OCI-LY1 (cell line): ENCODE measurements around the gene SH3BGRL3.

Experiments used
- EZH2 ChIP-seq: fragments of 200-600 bp; sonication (generic), shearing (Covaris generic); IDR thresholded peaks from 2 replicates; pipeline ENCODE4 v1.8.0; 2017; ENCODE audit warnings: borderline replicate concordance, mixed run types, mild to moderate bottlenecking, antibody characterized with exemption, low read length, moderate library complexity, mixed read lengths
- TF ChIP-seq, protein P1 (sequence below): fragments of 200-600 bp; sonication (generic), shearing (Covaris generic); IDR thresholded peaks from 2 replicates; pipeline ENCODE4 v1.5.1; 2017; ENCODE audit warnings: mild to moderate bottlenecking, antibody characterized with exemption, low read length, moderate library complexity, mixed read lengths

DNA sequence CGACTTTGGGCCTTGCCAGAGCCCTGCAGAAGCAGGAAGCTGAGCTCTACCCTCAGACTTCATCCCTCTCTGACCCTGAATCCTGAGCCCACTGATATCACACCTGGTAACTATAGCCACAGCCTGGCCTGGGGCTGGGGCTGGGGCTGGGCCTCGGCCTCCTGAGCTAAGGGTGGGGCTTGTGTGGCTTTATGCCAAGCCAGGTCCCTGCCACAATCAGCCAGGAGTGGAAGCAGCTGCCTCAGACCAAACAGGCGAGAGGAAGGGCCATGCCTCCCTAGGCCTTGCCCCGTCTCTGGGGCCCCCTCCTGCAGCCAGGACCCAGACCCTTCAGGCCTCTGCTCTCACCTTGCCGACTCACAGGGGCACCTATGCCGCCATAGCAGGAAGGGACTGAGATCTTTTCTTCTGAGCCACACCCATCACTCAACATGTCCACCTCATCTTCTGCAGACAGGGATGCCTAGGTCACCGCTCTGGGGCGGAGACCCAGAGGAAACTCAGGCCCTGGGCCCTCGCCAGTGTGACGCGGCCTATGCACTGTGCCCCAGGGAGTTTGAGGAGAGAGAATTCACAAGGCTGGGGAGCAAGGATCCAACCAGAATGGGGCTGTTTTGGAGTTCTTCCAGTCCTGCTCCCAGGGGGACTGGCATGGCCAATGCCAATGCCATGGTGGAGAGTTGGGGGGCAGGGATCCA lies 20.8 kb downstream of the SH3BGRL3 start:
- TF ChIP-seq, protein P1, sequence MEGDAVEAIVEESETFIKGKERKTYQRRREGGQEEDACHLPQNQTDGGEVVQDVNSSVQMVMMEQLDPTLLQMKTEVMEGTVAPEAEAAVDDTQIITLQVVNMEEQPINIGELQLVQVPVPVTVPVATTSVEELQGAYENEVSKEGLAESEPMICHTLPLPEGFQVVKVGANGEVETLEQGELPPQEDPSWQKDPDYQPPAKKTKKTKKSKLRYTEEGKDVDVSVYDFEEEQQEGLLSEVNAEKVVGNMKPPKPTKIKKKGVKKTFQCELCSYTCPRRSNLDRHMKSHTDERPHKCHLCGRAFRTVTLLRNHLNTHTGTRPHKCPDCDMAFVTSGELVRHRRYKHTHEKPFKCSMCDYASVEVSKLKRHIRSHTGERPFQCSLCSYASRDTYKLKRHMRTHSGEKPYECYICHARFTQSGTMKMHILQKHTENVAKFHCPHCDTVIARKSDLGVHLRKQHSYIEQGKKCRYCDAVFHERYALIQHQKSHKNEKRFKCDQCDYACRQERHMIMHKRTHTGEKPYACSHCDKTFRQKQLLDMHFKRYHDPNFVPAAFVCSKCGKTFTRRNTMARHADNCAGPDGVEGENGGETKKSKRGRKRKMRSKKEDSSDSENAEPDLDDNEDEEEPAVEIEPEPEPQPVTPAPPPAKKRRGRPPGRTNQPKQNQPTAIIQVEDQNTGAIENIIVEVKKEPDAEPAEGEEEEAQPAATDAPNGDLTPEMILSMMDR, result no peak
- no peak for TF ChIP-seq EZH2
